NB4 (cell line): ENCODE results near the gene VAMP4.

Experiments used
- TF ChIP-seq, protein P1 (sequence below): IDR thresholded peaks from one replicate; pipeline ENCODE4 v1.5.1; 2012; ENCODE audit warnings: low read depth, low read length
- TF ChIP-seq, protein P2 (sequence below): IDR thresholded peaks from 2 replicates; pipeline ENCODE4 v1.6.1; 2011; ENCODE audit warnings: low read depth, low read length

DNA sequence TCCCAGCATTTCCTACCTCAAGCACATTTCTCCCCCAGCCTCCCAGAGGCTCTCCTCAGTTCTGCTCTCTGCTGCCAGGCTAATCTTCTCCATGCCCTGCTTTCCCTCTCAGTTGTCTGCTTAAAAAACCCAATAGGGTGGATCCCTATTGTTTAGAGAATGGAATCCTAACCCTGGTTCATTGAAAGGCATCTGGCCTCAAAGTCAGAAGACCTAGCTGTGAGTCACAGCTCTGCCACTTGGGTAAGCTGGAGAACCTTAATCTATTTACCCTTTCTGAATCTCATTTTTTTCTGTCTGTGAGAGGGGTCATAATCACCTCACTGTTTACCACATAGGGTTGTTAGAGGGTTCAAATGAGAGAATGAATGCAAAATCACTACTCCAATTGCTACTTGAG is 76.9 kb downstream of the VAMP4 start:
- TF ChIP-seq, protein P1, sequence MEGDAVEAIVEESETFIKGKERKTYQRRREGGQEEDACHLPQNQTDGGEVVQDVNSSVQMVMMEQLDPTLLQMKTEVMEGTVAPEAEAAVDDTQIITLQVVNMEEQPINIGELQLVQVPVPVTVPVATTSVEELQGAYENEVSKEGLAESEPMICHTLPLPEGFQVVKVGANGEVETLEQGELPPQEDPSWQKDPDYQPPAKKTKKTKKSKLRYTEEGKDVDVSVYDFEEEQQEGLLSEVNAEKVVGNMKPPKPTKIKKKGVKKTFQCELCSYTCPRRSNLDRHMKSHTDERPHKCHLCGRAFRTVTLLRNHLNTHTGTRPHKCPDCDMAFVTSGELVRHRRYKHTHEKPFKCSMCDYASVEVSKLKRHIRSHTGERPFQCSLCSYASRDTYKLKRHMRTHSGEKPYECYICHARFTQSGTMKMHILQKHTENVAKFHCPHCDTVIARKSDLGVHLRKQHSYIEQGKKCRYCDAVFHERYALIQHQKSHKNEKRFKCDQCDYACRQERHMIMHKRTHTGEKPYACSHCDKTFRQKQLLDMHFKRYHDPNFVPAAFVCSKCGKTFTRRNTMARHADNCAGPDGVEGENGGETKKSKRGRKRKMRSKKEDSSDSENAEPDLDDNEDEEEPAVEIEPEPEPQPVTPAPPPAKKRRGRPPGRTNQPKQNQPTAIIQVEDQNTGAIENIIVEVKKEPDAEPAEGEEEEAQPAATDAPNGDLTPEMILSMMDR: no peak
- TF ChIP-seq, protein P2, sequence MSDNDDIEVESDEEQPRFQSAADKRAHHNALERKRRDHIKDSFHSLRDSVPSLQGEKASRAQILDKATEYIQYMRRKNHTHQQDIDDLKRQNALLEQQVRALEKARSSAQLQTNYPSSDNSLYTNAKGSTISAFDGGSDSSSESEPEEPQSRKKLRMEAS: no peak
